OCI-LY7 (cell line): ENCODE measurements around the gene DCST2. TPM values are rescaled to one million over a fixed set of nuclear protein-coding genes. Genes with fewer than 3 reads are reported as not detected.

ENCODE experiments used
- BruUV-seq: library from RNA; stranded (reverse); fragments of 400-500 nt; replicated peaks from 2 replicates; lab custom pipeline; 2021; lab: Mats Ljungman, UMichigan
- CTCF ChIA-PET: fragments of 300-600 bp; sonication (Branson Sonifier 250); formaldehyde crosslinking; loops from one replicate; lab custom pipeline; 2022; ENCODE audit warnings: antibody characterized with exemption; ENCODE audit not compliant: unreplicated experiment; lab: Charles Lee
- POLR2A ChIA-PET: fragments of 300-600 bp; sonication (Branson Sonifier 250); formaldehyde crosslinking; loops from one replicate; lab custom pipeline; 2022; ENCODE audit warnings: antibody characterized with exemption; lab: Charles Lee
- DNase-seq: peaks from one replicate; pipeline ENCODE4 v3.0.0-alpha.2; 2015; ENCODE audit warnings: low spot score
- H2AFZ ChIP-seq: fragments of 200-600 bp; sonication (generic), shearing (Covaris generic); 2 replicates; pipeline ENCODE4 v1.6.1; 2014; ENCODE audit warnings: mild to moderate bottlenecking, antibody characterized with exemption, low read length, moderate library complexity
- H3K27ac ChIP-seq: fragments of 200-600 bp; sonication (generic); 2 replicates; pipeline ENCODE4 v1.5.1; 2014; ENCODE audit warnings: mixed run types, low read depth, mild to moderate bottlenecking, moderate library complexity, low read length, inconsistent platforms; ENCODE audit not compliant: poor library complexity, severe bottlenecking
- H3K36me3 ChIP-seq: fragments of 200-600 bp; sonication (generic); 2 replicates; pipeline ENCODE4 v1.6.1; 2014; ENCODE audit warnings: mild to moderate bottlenecking, antibody characterized with exemption, low read length, moderate library complexity, mixed read lengths; ENCODE audit not compliant: insufficient read depth
- H3K4me1 ChIP-seq: fragments of 200-600 bp; sonication (generic); 2 replicates; pipeline ENCODE4 v1.5.1; 2014; ENCODE audit warnings: mild to moderate bottlenecking, low read length; ENCODE audit not compliant: insufficient read depth, poor library complexity, severe bottlenecking
- H3K4me2 ChIP-seq: fragments of 200-600 bp; sonication (generic); 2 replicates; pipeline ENCODE4 v1.6.1; 2014; ENCODE audit warnings: mild to moderate bottlenecking, low read length
- H3K4me3 ChIP-seq: fragments of 200-600 bp; sonication (generic); 2 replicates; pipeline ENCODE4 v1.5.1; 2014; ENCODE audit warnings: mild to moderate bottlenecking, low read depth, low read length; ENCODE audit not compliant: poor library complexity, severe bottlenecking
- H3K79me2 ChIP-seq: fragments of 200-600 bp; sonication (generic); 2 replicates; pipeline ENCODE4 v1.6.1; 2016; ENCODE audit warnings: low read depth, mild to moderate bottlenecking, low read length, moderate library complexity, mixed read lengths; ENCODE audit not compliant: insufficient read depth
- H3K9me2 ChIP-seq: fragments of 200-600 bp; sonication (generic); 2 replicates; pipeline ENCODE4 v1.6.1; 2016; ENCODE audit warnings: mild to moderate bottlenecking, low read length, mixed read lengths; ENCODE audit not compliant: insufficient read depth
- H3K9me3 ChIP-seq: fragments of 200-600 bp; sonication (generic); 2 replicates; pipeline ENCODE4 v1.6.1; 2014; ENCODE audit warnings: mild to moderate bottlenecking, mixed run types, low read length, mixed read lengths
- H4K20me1 ChIP-seq: fragments of 200-600 bp; sonication (generic); 2 replicates; pipeline ENCODE4 v1.6.1; 2014; ENCODE audit warnings: mild to moderate bottlenecking, antibody characterized with exemption, low read length, moderate library complexity, mixed read lengths; ENCODE audit not compliant: insufficient read depth
- CTCF ChIP-seq: fragments of 200-600 bp; sonication (generic); conservative IDR thresholded peaks from 2 replicates; pipeline ENCODE4 v1.5.1; 2014; ENCODE audit warnings: mild to moderate bottlenecking, antibody characterized with exemption, low read length, moderate library complexity, mixed read lengths
- EZH2phosphoT487 ChIP-seq: fragments of 200-600 bp; sonication (generic); IDR thresholded peaks from 2 replicates; pipeline ENCODE4 v1.6.1; 2018; ENCODE audit warnings: low read depth, borderline replicate concordance, mild to moderate bottlenecking, mixed run types, antibody characterized with exemption, low read length, moderate library complexity, mixed read lengths
- intact Hi-C: fragments of 100-400 bp; cut with micrococcal nuclease; formaldehyde crosslinking; loops from one replicate; pipeline ENCODE4 v1.10.0; 2022; ENCODE audit not compliant: unreplicated experiment
- total RNA-seq, 2 experiments: library from RNA; depleted of rRNA in 1 of 2; stranded (reverse); fragments of >200 nt in 1 of 2; shearing (Covaris generic) in 1 of 2; gene quantifications; 2 replicates each; pipeline ENCODE4 v1.2.3, GENCODE V29; 2014 to 2022

DCST2 gene
- total RNA-seq, 2 experiments from 2014 or later = 0.85 to 2.0 TPM

GRCh38 chr1:155010211-155010918 lies 23.2 kb downstream of the DCST2 start:
- Histone ChIP-seq H3K4me1 (peaks cover 80% of the 10 kb centered on the region), H4K20me1 (no peaks in the 10 kb centered on the region), H3K4me3 (no peak overlapping the region), H3K9me3 (no peaks in the 10 kb centered on the region), H3K4me2 (no peak overlapping the region), H3K36me3 (peaks cover 8% of the 10 kb centered on the region; the same call in 1 of the 2 replicates), H3K27ac (no peak overlapping the region), H3K9me2 (no peaks in the 10 kb centered on the region), H3K79me2 (no peaks in the 10 kb centered on the region), H2AFZ (no peak overlapping the region)
- TF ChIP-seq EZH2phosphoT487 (no peak), CTCF (no peak)
- DNase-seq = no peak
- no TSS peak for BruUV-seq
- CTCF ChIA-PET = no interaction called here
- POLR2A ChIA-PET = interaction anchor here (0.6 kb wide), 1 partner anchor 213 kb away, joined by 3 read pairs; no protein-coding TSS in a partner anchor
- intact Hi-C loops = no loop called here

- Histone ChIP-seq H3K27ac (no peak overlapping the region), H3K9me3 (no peaks in the 10 kb centered on the region), H3K9me2 (no peaks in the 10 kb centered on the region), H3K36me3 (peaks cover 1% of the 10 kb centered on the region; the same call in 1 of the 2 replicates), H4K20me1 (no peaks in the 10 kb centered on the region), H2AFZ (no peak overlapping the region), H3K4me1 (peaks cover 81% of the 10 kb centered on the region), H3K79me2 (no peaks in the 10 kb centered on the region), H3K4me2 (no peak overlapping the region), H3K4me3 (no peak overlapping the region)
- DNase-seq = no peak
- ChIA-PET POLR2A (no interaction called here), CTCF (no interaction called here)
- intact Hi-C loops = no loop called here
- no TSS peak for BruUV-seq
- TF ChIP-seq CTCF (no peak), EZH2phosphoT487 (no peak)
These were observed 23.8 kb downstream of the DCST2 start for GRCh38 chr1:155009742-155010141.

DNA sequence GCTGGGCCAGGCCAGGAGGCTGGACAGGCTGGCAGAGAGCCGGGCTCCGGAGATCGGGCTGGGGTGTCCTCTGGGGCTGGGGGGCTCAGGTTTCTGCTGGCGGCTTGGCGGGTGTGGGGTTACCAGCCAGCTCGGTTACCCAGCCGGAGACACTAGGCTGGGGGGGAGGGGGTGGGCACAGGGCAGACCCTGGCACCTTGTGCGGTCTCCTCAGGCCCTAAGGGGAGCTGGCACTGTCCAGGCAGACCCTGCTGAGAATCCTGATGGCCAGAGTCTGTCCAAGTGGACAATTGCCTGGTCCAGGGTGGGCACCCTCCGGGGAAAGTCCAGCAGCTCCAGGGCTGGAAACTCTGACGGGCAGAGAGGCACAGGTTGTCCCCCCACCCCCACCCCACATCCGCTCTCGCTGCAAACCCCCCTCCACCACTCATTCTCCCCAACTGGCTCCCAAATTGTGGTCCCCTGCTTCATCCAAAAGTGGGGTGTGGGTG lies 24.3 kb downstream of the DCST2 start:
- no peak for DNase-seq
- Histone ChIP-seq H3K36me3 (no peaks in the 10 kb centered on the region), H3K4me1 (peaks cover 81% of the 10 kb centered on the region), H2AFZ (no peak overlapping the region), H3K9me2 (no peaks in the 10 kb centered on the region), H3K27ac (no peak overlapping the region), H3K9me3 (no peaks in the 10 kb centered on the region), H3K79me2 (no peaks in the 10 kb centered on the region), H3K4me3 (no peak overlapping the region), H4K20me1 (no peaks in the 10 kb centered on the region), H3K4me2 (no peak overlapping the region)
- intact Hi-C loops = no loop called here
- ChIA-PET POLR2A (no interaction called here), CTCF (no interaction called here)
- BruUV-seq = no TSS peak
- no peak for TF ChIP-seq EZH2phosphoT487
- TF ChIP-seq CTCF = no peak
